Naive B cell (primary cell): ENCODE data around the gene ZFHX3. TPM values are rescaled to one million over a fixed set of nuclear protein-coding genes. Genes with fewer than 3 reads are reported as not detected.
A peak's percentile ranks its signal among the peaks of the same experiment; 100 is the strongest.
"Not testable (repeated sequence)": the region's sequence is repeated elsewhere in the genome, so short reads cannot be mapped to it uniquely, and the experiment has no call there.

Experiments
- ATAC-seq, 2 donors: fragments of 150-1000 bp; cut with Tn5 transposase; 2 replicates each; pipeline ENCODE4 v1.10.0; 2021; ENCODE audit warnings: low read depth in 2 of 2, mild to moderate bottlenecking in 2 of 2, moderate library complexity in 2 of 2
- DNase-seq: peaks from one replicate; pipeline ENCODE4 v3.0.0; 2022
- H3K27ac Mint-ChIP-seq, 6 donors: one replicate each; pipeline ENCODE4 v1.8.0; 2020 to 2022; ENCODE audit warnings: mild to moderate bottlenecking in 6 of 6, mixed read lengths in 6 of 6, moderate library complexity in 5 of 6, inconsistent platforms in 2 of 6
- H3K27me3 Mint-ChIP-seq, 3 donors: one replicate each; pipeline ENCODE4 v1.8.0; 2021 to 2022; ENCODE audit warnings: mixed read lengths in 3 of 3, mild to moderate bottlenecking in 1 of 3
- H3K36me3 Mint-ChIP-seq, 2 donors: one replicate each; pipeline ENCODE4 v1.8.0; 2020 to 2022; ENCODE audit warnings: mixed read lengths in 2 of 2, inconsistent platforms in 1 of 2, mild to moderate bottlenecking in 1 of 2
- H3K4me1 Mint-ChIP-seq, 3 donors: one replicate each; pipeline ENCODE4 v1.8.0; 2020 to 2022; ENCODE audit warnings: mixed read lengths in 3 of 3, inconsistent platforms in 1 of 3, mild to moderate bottlenecking in 1 of 3, moderate library complexity in 1 of 3
- H3K4me3 Mint-ChIP-seq, 8 donors: one replicate each; pipeline ENCODE4 v1.8.0; 2020 to 2022; ENCODE audit warnings: mild to moderate bottlenecking in 8 of 8, mixed read lengths in 8 of 8, moderate library complexity in 8 of 8, inconsistent platforms in 2 of 8
- H3K9me3 Mint-ChIP-seq, 7 donors: one replicate each; pipeline ENCODE4 v1.8.0; 2020 to 2022; ENCODE audit warnings: mixed read lengths in 7 of 7, mild to moderate bottlenecking in 5 of 7, inconsistent platforms in 2 of 7, moderate library complexity in 1 of 7
- polyA plus RNA-seq, 6 donors: library from polyadenylated mRNA; unstranded; fragments of 300-500 nt; fragmentation: Illumina TruSeq; gene quantifications; one replicate each; pipeline ENCODE4 v1.2.3, GENCODE V29; 2021; ENCODE audit warnings: low read depth in 6 of 6

Gene ZFHX3
- polyA plus RNA-seq, 6 donors from 2014 or later: 0.08 to 0.61 (median 0.24) TPM; not detected in 1

DNA sequence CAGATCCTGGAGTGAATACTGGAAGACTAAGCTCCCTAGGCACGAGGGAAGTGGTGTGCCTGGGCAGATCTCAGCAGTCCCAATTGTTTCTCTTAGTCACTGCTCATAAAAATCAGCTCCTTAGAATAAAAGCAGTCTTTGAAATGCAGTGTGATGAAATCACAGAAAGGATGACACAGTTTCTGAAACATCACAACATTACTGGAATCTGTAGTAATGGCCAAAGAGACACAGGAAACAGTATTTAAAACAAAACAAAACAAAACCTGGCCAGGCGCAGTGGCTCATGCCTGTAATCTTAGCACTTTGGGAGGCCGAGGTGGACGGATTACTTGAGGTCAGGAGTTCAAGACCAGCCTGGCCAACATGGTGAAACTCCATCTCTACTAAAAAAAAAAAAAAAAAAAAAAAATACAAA, 34.7 kb upstream of the ZFHX3 start:
- H3K36me3 Mint-ChIP-seq, ATAC-seq: not testable (repeated sequence)

DNA sequence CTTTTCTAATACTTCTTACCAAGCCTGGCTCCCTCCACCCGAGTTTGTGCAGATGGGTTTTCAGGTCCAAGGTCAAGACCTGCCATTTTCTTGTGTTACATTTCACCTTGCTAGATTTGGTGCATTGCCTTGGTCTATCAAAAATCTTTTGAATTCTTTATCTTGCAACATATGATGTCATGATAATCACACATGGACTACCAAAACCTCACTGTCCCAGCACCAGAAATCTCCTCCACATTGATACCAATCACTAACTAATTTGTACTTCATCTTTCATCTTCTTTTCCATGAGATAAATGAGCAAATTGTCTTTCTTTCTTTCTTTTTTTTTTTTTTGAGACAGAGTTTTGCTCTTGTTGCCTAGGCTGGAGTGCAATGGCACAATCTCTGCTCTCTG, 33.0 kb upstream of the ZFHX3 start:
- DNase-seq (no peak), ATAC-seq (no peak)
- no peak overlapping the region for H3K27ac Mint-ChIP-seq
- H3K4me3 Mint-ChIP-seq: no peak overlapping the region
- peaks cover 0 to 7% of the 10 kb centered on the region in 2 donors for H3K36me3 Mint-ChIP-seq
- peaks cover 10 to 17% (median 17%) of the 10 kb centered on the region in 3 donors for H3K27me3 Mint-ChIP-seq
- peaks cover 0 to 9% (median 4%) of the 10 kb centered on the region in 7 donors for H3K9me3 Mint-ChIP-seq
- H3K4me1 Mint-ChIP-seq: peaks cover 0 to 7% (median 0%) of the 10 kb centered on the region in 3 donors

More for the DNA sequence above, 34.7 kb upstream of the ZFHX3 start:
- Mint-ChIP-seq H3K4me1 (peaks cover 0 to 10% (median 2%) of the 10 kb centered on the region in 3 donors), H3K27me3 (peaks cover 10 to 17% (median 17%) of the 10 kb centered on the region in 3 donors)
- not testable (repeated sequence) for H3K27ac Mint-ChIP-seq, H3K4me3 Mint-ChIP-seq, H3K9me3 Mint-ChIP-seq, DNase-seq

DNA sequence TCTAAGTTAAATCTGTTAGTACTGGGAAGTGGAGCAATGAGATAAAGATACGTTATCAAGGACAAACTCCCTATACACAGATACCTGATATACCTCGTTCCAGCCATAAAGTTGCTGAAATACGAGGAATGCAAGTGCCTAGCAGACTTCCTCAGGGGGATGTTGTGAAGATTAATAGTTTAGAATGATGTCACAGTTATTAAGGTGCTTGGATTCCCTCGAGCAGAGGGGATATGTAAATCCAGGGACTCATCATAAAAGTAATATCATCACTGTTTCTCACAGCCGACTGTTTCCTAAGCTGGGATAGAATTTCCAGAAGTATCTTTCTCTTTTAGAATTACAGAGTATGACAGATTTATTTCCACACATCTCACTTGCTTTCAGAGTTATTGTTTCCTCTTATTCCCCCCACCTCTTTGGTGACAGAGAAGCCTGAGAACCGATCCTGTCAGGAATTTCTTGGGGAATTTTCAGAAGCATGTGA, 28.4 kb upstream of the ZFHX3 start:
- Mint-ChIP-seq H3K36me3 (no peaks in the 10 kb centered on the region), H3K27me3 (peaks cover 19 to 23% (median 23%) of the 10 kb centered on the region in 3 donors), H3K27ac (no peak overlapping the region), H3K4me1 (peaks cover 2 to 3% (median 2%) of the 10 kb centered on the region in 3 donors), H3K4me3 (no peak overlapping the region), H3K9me3 (no peaks in the 10 kb centered on the region)
- ATAC-seq (no peak), DNase-seq (no peak)

DNA sequence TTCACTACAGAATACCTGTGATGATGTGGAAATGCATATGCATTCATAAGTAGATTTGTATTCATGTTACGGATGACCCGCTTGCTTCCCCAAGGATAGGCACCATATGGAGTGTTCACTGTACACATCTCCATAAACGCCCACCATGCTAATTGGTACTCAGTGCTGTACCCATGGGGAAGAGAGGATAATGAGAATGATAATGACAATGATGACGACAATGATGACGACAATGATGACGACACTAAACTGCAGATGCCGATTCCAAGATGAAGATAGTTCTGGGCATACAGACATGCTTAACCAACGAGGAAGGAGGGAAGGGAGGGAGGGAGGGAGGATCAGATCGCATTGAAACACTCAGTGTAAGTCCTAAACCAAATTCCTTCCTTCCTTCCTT, 26.5 kb upstream of the ZFHX3 start:
- no peak for ATAC-seq
- peaks cover 34 to 39% (median 34%) of the 10 kb centered on the region in 3 donors for H3K27me3 Mint-ChIP-seq

DNA sequence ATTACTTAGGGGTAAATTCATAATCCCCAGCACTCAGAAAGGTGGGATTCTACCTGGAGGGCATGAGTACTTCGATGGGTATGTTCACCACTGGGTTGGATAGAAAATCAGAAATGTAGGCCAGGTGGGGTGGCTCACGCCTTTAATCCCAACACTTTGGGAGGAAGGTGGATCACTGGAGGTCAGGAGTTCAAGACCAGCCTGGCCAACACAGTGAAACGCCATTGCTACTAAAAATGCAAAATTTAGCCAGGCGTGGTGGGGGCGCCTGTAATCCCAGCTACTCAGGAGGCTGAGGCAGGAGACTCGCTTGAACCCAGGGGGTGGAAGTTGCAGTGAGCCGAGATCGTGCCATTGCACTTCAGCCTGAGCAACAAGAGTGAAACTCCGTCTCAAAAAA, 24.1 kb upstream of the ZFHX3 start:
- not testable (repeated sequence) for ATAC-seq, H3K9me3 Mint-ChIP-seq, H3K36me3 Mint-ChIP-seq, DNase-seq, H3K27ac Mint-ChIP-seq
- H3K4me3 Mint-ChIP-seq: peak overlapping the region in 1 of 8 donors; percentile 55
- H3K27me3 Mint-ChIP-seq: peaks cover 55 to 57% (median 56%) of the 10 kb centered on the region in 3 donors
- H3K4me1 Mint-ChIP-seq: peaks cover 12 to 15% (median 13%) of the 10 kb centered on the region in 3 donors

More for the DNA sequence above, 26.5 kb upstream of the ZFHX3 start:
- DNase-seq: no peak
- Mint-ChIP-seq H3K9me3 (no peaks in the 10 kb centered on the region), H3K27ac (no peak overlapping the region), H3K36me3 (no peaks in the 10 kb centered on the region), H3K4me1 (peaks cover 12 to 15% (median 13%) of the 10 kb centered on the region in 3 donors), H3K4me3 (no peak overlapping the region)

DNA sequence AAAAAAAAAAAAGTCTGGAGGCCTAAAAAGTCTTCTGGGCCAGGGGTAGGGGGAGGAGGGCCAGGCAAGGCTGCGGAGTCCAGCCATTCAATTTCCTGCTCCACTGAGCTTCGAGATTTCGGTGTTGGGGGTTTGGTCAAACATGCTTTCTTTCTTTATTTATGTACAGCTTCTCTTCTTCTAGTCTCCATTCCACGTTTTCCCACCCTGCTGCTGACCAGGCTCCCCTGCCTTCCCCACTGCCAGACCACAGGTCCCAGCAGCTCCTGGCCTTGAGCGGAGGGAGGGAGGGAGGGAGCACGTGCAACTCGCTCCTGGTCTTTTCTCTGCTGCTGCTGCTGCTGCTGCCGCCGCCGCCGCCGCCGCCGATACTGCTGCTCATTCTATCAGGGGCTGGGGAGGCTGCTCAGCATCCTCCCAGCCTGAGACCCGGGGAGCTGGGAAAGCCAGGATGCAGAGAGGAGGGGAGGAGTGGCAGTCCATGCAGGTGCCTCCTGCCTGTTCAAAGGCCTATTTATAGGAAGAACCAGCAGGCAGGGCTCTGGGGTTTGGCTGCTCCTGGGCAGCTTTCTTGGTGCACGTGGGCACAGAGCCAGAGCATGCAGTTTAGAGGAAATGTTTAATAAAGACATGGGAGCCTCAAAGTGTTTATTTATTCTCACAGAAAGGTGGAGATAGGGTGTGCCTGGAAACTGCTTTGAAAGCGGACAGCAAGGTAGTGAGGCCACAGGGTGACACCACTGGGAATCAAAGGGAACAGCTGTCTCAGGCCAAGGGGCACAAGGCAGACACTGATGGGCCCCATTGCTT, 23.4 kb upstream of the ZFHX3 start:
- peaks cover 12 to 15% (median 13%) of the 10 kb centered on the region in 3 donors for H3K4me1 Mint-ChIP-seq
- H3K36me3 Mint-ChIP-seq: no peaks in the 10 kb centered on the region
- ATAC-seq (no peak), DNase-seq (no peak)
- H3K9me3 Mint-ChIP-seq: no peaks in the 10 kb centered on the region
- H3K27me3 Mint-ChIP-seq: peaks cover 55 to 58% (median 56%) of the 10 kb centered on the region in 3 donors
- H3K27ac Mint-ChIP-seq: peak overlapping the region in 1 of 6 donors; percentile 72
- H3K4me3 Mint-ChIP-seq: peak overlapping the region in 7 of 8 donors; percentile 70 to 86 (median 79)

DNA sequence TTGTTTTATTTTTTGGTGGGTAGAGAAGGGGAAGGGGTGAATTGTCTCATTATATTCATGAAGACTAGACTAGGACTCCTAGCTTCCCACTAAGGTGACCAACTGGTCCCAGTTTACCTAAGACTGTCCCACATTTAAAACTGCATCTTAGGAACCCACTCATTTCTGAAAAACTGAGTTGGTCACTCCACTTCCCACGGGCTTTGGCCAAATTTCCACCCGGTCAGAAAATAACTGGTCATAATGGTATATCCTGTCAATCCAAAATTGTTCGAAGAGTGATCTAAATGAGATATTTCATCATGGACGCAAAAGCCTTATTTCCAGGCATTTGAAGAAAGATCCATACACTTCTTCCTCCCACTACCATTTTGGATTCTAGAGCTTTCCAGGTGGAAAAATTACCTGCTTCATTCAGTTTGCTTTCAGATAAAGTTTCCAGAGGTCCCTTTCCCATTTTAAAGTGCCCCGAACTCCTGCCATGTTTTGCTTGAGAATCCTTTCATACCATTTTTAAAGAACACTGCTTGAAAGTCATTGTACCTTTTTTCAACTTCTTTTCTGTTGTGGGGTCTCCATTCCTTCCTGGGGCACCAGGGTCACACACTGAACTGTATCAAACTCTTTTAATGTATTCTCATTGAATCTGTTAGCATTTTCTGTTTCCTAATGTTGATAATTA, 21.8 kb upstream of the ZFHX3 start:
- Mint-ChIP-seq H3K4me3 (peak overlapping the region in 1 of 8 donors; percentile 6), H3K36me3 (no peaks in the 10 kb centered on the region), H3K27ac (no peak overlapping the region), H3K4me1 (peaks cover 15 to 28% (median 26%) of the 10 kb centered on the region in 3 donors), H3K9me3 (no peaks in the 10 kb centered on the region), H3K27me3 (peaks cover 69 to 73% (median 71%) of the 10 kb centered on the region in 3 donors)
- no peak for ATAC-seq
- no peak for DNase-seq

DNA sequence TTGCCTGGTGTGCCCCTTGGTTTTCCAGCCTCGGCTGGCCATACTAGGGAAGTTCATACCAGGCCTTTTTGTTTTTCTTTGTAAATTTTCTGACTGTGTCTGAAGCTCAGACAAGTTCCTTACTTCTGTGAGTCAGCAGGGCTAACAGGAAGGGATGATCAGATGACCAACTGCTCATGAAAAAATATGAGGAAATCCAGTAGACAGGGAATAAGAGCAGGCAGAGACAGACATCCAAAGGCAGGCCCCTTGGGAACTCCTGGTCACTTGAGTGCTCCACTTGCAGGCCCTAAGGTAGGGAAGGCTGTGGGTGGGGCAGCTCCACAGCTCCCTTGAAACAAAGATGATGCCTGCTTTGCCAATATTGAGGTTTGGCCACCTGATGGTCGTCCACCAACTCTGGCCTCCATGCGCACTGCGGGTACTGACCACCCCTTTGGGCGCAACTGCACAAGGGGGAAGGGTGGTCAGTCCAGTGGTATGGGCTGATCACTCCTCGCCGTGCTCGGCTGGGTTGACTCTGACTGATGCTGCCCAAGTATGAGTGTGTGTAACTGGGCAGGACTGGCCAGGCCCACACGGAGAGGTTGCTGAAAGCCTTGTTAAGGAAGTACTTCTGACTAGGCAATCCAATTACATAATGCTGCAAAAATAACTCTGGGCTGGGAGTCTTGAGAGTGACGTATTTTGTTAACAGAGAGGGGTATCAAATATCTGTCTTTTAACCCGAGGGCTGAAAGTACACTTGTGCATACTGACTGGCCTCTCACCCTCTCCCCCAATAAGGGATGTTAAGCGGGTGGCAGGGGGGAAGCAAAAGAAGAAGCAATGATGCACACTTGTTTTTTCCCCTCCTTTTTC, 20.8 kb upstream of the ZFHX3 start:
- Mint-ChIP-seq H3K27me3 (peaks cover 69 to 76% (median 72%) of the 10 kb centered on the region in 3 donors), H3K4me3 (no peak overlapping the region), H3K36me3 (no peaks in the 10 kb centered on the region), H3K27ac (no peak overlapping the region), H3K9me3 (no peaks in the 10 kb centered on the region), H3K4me1 (peaks cover 16 to 36% (median 36%) of the 10 kb centered on the region in 3 donors)
- no peak for ATAC-seq
- DNase-seq: no peak

DNA sequence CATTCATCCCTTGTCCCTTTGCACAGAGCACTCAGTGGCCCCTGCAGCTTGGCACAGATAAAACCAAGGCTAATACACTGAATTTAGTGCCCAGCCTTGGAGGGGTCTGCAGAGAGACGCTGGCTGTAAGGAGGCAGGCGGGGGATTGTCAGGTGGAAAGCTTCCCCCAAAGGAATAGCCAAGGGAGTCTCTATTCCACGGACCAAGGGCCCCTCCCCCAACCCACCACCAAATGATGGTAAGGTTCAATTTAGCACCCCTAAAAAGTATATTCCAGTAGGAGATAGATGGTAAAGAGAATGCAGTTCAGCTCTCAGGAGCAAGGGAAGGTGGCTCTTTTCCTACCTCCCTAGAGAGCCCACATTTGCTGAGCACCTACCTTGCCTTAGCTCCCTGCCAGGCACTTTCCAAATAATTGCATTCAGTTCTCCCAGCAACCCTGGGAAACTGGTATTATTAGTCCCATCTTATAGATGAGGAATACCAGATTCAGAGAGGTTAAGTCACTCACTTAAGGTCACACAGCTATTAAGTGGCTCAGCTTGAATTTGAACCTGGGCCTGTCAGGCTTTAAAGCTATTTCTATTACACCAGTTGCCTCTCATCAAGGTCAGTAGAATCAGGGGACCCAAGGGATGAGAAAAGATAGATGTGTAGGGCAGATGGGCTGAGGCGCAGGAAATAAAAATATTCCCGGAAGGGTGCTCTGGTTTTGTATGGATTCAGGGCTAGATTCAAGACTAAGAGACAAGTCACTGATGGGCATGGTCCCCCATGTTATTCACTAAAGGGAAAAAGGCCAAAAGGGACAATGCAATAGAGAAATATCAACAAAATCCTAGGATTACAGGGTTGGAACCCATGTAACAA, 20.0 kb upstream of the ZFHX3 start:
- DNase-seq (no peak), ATAC-seq (no peak)
- peaks cover 16 to 44% (median 43%) of the 10 kb centered on the region in 3 donors for H3K4me1 Mint-ChIP-seq
- peaks cover 74 to 84% (median 80%) of the 10 kb centered on the region in 3 donors for H3K27me3 Mint-ChIP-seq
- peak overlapping the region in 1 of 8 donors; percentile 41 for H3K4me3 Mint-ChIP-seq
- H3K9me3 Mint-ChIP-seq: no peaks in the 10 kb centered on the region
- no peak overlapping the region for H3K27ac Mint-ChIP-seq
- no peaks in the 10 kb centered on the region for H3K36me3 Mint-ChIP-seq

DNA sequence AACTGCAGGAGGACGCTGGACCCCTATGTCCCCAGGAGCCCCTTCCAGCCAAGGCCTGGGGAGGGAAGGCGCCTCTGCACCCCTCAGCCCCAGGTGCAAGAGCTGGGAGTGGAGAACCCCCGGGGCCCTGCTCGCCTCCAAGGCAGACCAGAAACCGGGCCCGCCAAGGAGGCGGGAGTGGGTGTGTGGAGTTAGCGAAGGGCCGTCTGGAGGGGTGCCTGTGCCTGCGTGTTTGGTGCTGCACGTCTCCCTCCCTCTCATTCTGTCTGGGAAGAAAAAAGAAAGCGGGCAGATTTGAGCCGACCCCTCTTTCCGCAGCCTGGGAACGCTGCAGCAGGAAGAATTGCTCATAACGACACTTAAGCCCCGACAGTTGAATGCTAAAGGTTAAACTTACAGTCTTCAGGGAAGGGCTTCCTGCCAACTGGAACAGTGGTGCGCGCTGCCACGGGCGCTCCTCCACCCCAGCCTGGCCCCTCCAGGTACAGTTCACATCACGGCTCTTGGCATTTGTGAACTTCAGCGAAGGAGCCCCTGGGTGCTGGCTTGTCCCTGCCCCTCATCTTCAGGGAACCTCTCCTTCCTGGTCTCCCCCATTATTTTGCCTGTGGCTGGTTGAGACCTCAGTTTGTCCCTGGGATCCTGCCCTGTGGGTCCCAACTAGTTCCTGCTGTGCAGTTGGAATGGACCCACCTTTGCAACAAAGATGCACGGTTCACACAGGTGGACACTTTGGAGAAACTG, 19.2 kb upstream of the ZFHX3 start:
- DNase-seq: no peak
- no peak for ATAC-seq
- Mint-ChIP-seq H3K9me3 (no peaks in the 10 kb centered on the region), H3K4me3 (peak overlapping the region in 2 of 8 donors; percentile 35 to 61), H3K27ac (no peak overlapping the region), H3K27me3 (peaks cover 81 to 91% (median 89%) of the 10 kb centered on the region in 3 donors), H3K4me1 (peaks cover 22 to 50% (median 50%) of the 10 kb centered on the region in 3 donors), H3K36me3 (no peaks in the 10 kb centered on the region)

DNA sequence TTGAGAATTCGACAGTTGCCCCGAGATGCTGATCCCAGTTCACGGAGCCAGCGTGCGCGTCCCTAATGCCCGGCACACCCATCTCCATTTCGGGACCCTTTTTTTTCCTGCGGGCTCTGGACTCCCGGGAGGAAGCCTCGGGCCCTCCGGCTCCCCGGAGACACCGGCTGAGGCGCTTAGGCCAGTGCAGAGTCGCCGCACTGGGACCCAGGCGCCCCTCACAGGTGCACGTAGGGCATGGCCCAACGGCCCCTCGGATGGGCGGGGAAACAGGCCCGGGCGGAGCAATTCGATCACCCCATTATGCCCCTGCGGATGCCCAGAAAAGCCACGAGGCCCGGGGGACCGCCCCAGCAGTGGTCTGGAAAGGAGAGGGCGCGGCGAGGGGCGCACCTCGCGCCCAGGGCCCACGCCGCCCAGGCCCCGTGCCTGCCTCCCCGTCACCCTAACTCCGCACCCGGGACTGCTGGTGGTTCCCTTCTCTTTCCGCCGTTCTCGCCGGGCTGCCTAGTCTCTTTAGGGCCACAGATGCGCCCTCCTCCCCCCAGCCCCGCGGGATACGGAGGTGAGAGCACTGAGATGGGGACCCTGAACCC, 18.5 kb upstream of the ZFHX3 start:
- Mint-ChIP-seq H3K36me3 (no peaks in the 10 kb centered on the region), H3K9me3 (no peaks in the 10 kb centered on the region), H3K27me3 (peaks cover 81 to 92% (median 89%) of the 10 kb centered on the region in 3 donors), H3K27ac (peak overlapping the region in 1 of 6 donors; percentile 79), H3K4me1 (peaks cover 21 to 49% (median 48%) of the 10 kb centered on the region in 3 donors), H3K4me3 (peak overlapping the region in 5 of 8 donors; percentile 21 to 75 (median 54))
- ATAC-seq (peak in 1 of 2 donors; percentile 35), DNase-seq (no peak)
